Stimulated activated CD8-positive, alpha-beta memory T cell treated with anti-CD3 and anti-CD28 coated beads, Interleukin-4, amount 100 ng/mL, for 24 hours (primary cell): ENCODE measurements around the gene PRICKLE3.

Experiments used
- DNase-seq: peaks from one replicate; pipeline ENCODE4 v3.0.0-alpha.2; 2020; ENCODE audit warnings: low read depth

Gene PRICKLE3

GRCh38 chrX:49206543-49206942, 20.4 kb upstream of the PRICKLE3 start:
- no peak for DNase-seq

- DNase-seq, result no peak
Observed at GRCh38 chrX:49205443-49205842, 19.3 kb upstream of the PRICKLE3 start.

GRCh38 chrX:49204709-49205108, 18.5 kb upstream of the PRICKLE3 start:
- DNase-seq, result no peak

GRCh38 chrX:49204017-49204416, 17.8 kb upstream of the PRICKLE3 start:
- DNase-seq, result no peak

GRCh38 chrX:49203536-49203935, 17.4 kb upstream of the PRICKLE3 start:
- no peak for DNase-seq

GRCh38 chrX:49202022-49202421, 15.8 kb upstream of the PRICKLE3 start:
- no peak for DNase-seq

- DNase-seq, result peak; percentile 78
Observed at GRCh38 chrX:49199906-49200771, 14.0 kb upstream of the PRICKLE3 start, which contains the start of gene SYP. TSS of gene SYP (minus strand) at chrX:49200193. CDS start at chrX:49200186, 7 bp downstream.

GRCh38 chrX:49199315-49199595, 13.1 kb upstream of the PRICKLE3 start:
- no peak for DNase-seq

- no peak for DNase-seq
Observed at GRCh38 chrX:49198540-49199314, 12.6 kb upstream of the PRICKLE3 start.

GRCh38 chrX:49197543-49198087, 11.4 kb upstream of the PRICKLE3 start:
- no peak for DNase-seq

GRCh38 chrX:49193542-49193964, 7.4 kb upstream of the PRICKLE3 start:
- DNase-seq, result no peak

- no peak for DNase-seq
Observed at GRCh38 chrX:49192722-49193328, 6.7 kb upstream of the PRICKLE3 start.

- no peak for DNase-seq
Observed at GRCh38 chrX:49191574-49192011, 5.4 kb upstream of the PRICKLE3 start.

- DNase-seq, result peak; percentile 67
Observed at GRCh38 chrX:49190821-49191573, 4.8 kb upstream of the PRICKLE3 start.

GRCh38 chrX:49189606-49190005, 3.4 kb upstream of the PRICKLE3 start:
- DNase-seq, result no peak

GRCh38 chrX:49188468-49189076, 2.4 kb upstream of the PRICKLE3 start:
- DNase-seq, result no peak

- DNase-seq, result no peak
Observed at GRCh38 chrX:49187526-49187925, 1.4 kb upstream of the PRICKLE3 start.

GRCh38 chrX:49187028-49187394, 838 bp upstream of the PRICKLE3 start:
- DNase-seq, result no peak

GRCh38 chrX:49184294-49185281, 1.6 kb downstream of the PRICKLE3 start:
- DNase-seq, result no peak

GRCh38 chrX:49183701-49184281, 2.4 kb downstream of the PRICKLE3 start:
- DNase-seq, result no peak
